ENCODE data around the gene DHFR2. TPM values are rescaled to one million over a fixed set of nuclear protein-coding genes. Genes with fewer than 3 reads are reported as not detected.

The DHFR2 gene
- total and polyA plus RNA-seq, 9 of the 15 experiments (the other 6 are each of a cell fraction or from before 2014, with no cell fraction given): 0.64 to 1.7 (median 1.4) TPM

DNA sequence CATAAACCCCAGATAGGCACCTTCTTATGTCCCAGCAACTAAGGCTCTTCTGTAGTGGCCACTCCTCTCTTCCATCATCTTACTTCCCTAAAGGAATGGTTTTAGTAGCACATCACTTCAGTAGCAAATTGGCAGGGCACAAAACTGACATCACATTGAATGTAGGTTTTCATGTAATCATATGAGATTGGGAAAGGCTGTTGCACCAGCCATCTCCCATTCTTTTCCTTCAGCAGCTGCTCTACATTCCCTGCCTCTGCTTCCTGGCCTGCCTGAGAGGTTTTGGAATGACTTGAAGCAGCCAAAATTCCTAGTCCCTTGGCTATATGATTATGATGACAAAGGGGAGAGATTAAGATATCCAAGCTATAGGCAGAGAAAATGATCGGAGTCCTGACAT, 36.6 kb upstream of the DHFR2 start:
- CTCF ChIA-PET (ENCODE audit: low intra/inter-chr PET ratio): no interaction called here
- Histone ChIP-seq H2AFZ (ENCODE audit: low read depth, low read length) (no peak overlapping the region), H3K9me1 (ENCODE audit: control insufficient read depth, insufficient read depth, low read length) (no peaks in the 10 kb centered on the region), H3K79me2 (ENCODE audit: control insufficient read depth, insufficient read depth, low read length) (no peaks in the 10 kb centered on the region), H3K27me3 (ENCODE audit: control insufficient read depth in 2 of 2, insufficient read depth in 2 of 2, low read length in 2 of 2) (no peaks in the 10 kb centered on the region), H3K4me2 (ENCODE audit: insufficient read depth, low read length) (no peak overlapping the region), H3K36me3 (ENCODE audit: control insufficient read depth, insufficient read depth, low read length) (peaks cover 14% of the 10 kb centered on the region; the same call in 1 of the 3 replicates), H3K4me1 (replicated peaks in 1 of 2; ENCODE audit: control insufficient read depth in 2 of 2, insufficient read depth in 2 of 2, low read length in 2 of 2) (no peaks in the 10 kb centered on the region), H3K4me3 (no peak overlapping the region), H4K20me1 (replicated peaks; ENCODE audit: control insufficient read depth, insufficient read depth, low read length) (no peaks in the 10 kb centered on the region), H3K9me3 (replicated peaks; ENCODE audit: control insufficient read depth, insufficient read depth, low read depth, low read length) (no peaks in the 10 kb centered on the region), H3K27ac (ENCODE audit: extremely low read depth, low read depth, low read length) (no peak overlapping the region), H3K9ac (ENCODE audit: insufficient read depth in 1 of 2, low read depth in 2 of 2, low read length in 2 of 2) (no peak overlapping the region)
- POLR2A ChIA-PET: interaction anchor here (0.6 kb wide), 1 partner anchor 243 kb away, joined by 3 read pairs; no protein-coding TSS in a partner anchor
- TF ChIP-seq, protein P1, sequence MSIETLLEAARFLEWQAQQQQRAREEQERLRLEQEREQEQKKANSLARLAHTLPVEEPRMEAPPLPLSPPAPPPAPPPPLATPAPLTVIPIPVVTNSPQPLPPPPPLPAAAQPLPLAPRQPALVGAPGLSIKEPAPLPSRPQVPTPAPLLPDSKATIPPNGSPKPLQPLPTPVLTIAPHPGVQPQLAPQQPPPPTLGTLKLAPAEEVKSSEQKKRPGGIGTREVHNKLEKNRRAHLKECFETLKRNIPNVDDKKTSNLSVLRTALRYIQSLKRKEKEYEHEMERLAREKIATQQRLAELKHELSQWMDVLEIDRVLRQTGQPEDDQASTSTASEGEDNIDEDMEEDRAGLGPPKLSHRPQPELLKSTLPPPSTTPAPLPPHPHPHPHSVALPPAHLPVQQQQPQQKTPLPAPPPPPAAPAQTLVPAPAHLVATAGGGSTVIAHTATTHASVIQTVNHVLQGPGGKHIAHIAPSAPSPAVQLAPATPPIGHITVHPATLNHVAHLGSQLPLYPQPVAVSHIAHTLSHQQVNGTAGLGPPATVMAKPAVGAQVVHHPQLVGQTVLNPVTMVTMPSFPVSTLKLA (conservative IDR thresholded peaks at IDR 0.05): no peak
- TF ChIP-seq, protein P2, sequence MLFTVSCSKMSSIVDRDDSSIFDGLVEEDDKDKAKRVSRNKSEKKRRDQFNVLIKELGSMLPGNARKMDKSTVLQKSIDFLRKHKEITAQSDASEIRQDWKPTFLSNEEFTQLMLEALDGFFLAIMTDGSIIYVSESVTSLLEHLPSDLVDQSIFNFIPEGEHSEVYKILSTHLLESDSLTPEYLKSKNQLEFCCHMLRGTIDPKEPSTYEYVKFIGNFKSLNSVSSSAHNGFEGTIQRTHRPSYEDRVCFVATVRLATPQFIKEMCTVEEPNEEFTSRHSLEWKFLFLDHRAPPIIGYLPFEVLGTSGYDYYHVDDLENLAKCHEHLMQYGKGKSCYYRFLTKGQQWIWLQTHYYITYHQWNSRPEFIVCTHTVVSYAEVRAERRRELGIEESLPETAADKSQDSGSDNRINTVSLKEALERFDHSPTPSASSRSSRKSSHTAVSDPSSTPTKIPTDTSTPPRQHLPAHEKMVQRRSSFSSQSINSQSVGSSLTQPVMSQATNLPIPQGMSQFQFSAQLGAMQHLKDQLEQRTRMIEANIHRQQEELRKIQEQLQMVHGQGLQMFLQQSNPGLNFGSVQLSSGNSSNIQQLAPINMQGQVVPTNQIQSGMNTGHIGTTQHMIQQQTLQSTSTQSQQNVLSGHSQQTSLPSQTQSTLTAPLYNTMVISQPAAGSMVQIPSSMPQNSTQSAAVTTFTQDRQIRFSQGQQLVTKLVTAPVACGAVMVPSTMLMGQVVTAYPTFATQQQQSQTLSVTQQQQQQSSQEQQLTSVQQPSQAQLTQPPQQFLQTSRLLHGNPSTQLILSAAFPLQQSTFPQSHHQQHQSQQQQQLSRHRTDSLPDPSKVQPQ (CRISPR knock-in tag; IDR thresholded peaks at IDR 0.05; ENCODE audit: borderline replicate concordance): no peak
- TF ChIP-seq, protein P3, sequence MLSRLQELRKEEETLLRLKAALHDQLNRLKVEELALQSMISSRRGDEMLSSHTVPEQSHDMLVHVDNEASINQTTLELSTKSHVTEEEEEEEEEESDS (CRISPR knock-in tag; IDR thresholded peaks at IDR 0.05): no peak
- TF ChIP-seq ZNF232 (CRISPR knock-in tag; IDR thresholded peaks at IDR 0.05): no peak
- TF ChIP-seq ZNF347 (CRISPR knock-in tag; IDR thresholded peaks at IDR 0.05; ENCODE audit: low read depth): no peak
- no peak for TF ChIP-seq MIER1 (IDR thresholded peaks at IDR 0.05; ENCODE audit: low read depth)
- TF ChIP-seq, protein P4, sequence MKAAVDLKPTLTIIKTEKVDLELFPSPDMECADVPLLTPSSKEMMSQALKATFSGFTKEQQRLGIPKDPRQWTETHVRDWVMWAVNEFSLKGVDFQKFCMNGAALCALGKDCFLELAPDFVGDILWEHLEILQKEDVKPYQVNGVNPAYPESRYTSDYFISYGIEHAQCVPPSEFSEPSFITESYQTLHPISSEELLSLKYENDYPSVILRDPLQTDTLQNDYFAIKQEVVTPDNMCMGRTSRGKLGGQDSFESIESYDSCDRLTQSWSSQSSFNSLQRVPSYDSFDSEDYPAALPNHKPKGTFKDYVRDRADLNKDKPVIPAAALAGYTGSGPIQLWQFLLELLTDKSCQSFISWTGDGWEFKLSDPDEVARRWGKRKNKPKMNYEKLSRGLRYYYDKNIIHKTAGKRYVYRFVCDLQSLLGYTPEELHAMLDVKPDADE (conservative IDR thresholded peaks at IDR 0.05; ENCODE audit: control insufficient read depth, low read depth, low read length): no peak
- TF ChIP-seq, protein P5, sequence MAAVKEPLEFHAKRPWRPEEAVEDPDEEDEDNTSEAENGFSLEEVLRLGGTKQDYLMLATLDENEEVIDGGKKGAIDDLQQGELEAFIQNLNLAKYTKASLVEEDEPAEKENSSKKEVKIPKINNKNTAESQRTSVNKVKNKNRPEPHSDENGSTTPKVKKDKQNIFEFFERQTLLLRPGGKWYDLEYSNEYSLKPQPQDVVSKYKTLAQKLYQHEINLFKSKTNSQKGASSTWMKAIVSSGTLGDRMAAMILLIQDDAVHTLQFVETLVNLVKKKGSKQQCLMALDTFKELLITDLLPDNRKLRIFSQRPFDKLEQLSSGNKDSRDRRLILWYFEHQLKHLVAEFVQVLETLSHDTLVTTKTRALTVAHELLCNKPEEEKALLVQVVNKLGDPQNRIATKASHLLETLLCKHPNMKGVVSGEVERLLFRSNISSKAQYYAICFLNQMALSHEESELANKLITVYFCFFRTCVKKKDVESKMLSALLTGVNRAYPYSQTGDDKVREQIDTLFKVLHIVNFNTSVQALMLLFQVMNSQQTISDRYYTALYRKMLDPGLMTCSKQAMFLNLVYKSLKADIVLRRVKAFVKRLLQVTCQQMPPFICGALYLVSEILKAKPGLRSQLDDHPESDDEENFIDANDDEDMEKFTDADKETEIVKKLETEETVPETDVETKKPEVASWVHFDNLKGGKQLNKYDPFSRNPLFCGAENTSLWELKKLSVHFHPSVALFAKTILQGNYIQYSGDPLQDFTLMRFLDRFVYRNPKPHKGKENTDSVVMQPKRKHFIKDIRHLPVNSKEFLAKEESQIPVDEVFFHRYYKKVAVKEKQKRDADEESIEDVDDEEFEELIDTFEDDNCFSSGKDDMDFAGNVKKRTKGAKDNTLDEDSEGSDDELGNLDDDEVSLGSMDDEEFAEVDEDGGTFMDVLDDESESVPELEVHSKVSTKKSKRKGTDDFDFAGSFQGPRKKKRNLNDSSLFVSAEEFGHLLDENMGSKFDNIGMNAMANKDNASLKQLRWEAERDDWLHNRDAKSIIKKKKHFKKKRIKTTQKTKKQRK (IDR thresholded peaks at IDR 0.05; ENCODE audit: borderline replicate concordance, low read depth, low read length): no peak
- no peak for TF ChIP-seq NR2C1 (IDR thresholded peaks at IDR 0.05)
- no peak for TF ChIP-seq NR2C1 (tag; IDR thresholded peaks at IDR 0.05)
- no peak for TF ChIP-seq SRF (CRISPR knock-in tag; IDR thresholded peaks at IDR 0.05)
- no peak for TF ChIP-seq ADNP (tag; IDR thresholded peaks at IDR 0.05)
- FAIRE-seq (no peak), DNase-seq (ENCODE audit: extremely low read depth in 1 of 4, low spot score in 3 of 4) (no peak), ATAC-seq (no peak)
- intact Hi-C loops (cut with micrococcal nuclease): no loop called here
- 91% methylated on average over 1 of the region's 1 CpG for WGBS (ENCODE audit: insufficient coverage, low coverage, missing lambda C conversion rate)
- in situ Hi-C loops (cut with MboI): no loop called here
- BruUV-seq (replicated peaks): no TSS peak

Measured in K562 (cell line).